GM19099 (cell line): Measurements from ENCODE around the gene RAD51B.

Experiments used
- POLR2A ChIP-seq: IDR thresholded peaks from 3 replicates; pipeline ENCODE4 v1.6.1; 2011; ENCODE audit warnings: low read depth; ENCODE audit not compliant: insufficient read length; ENCODE audit errors: extremely low read depth

Gene RAD51B

DNA sequence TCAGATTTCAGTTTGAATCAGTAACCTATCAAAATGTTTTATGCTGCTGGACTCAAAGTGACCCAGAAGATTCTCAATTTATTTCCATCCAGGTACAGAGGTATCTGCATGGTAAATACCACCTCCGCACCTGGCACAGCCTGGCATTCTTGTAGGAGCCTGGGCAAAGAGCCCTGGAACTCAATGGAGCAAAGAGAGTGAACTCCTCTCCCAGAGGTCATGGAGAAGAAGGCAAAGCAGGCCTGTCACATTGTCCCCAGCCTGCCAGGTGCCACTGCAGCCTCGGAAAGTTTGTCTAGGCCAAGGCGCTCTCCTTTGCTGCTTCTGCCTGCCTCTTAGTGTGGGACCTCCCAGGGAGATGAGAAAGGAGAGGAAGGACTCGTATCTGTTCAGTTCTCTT lies 653.5 kb downstream of the RAD51B start:
- no peak for TF ChIP-seq POLR2A

DNA sequence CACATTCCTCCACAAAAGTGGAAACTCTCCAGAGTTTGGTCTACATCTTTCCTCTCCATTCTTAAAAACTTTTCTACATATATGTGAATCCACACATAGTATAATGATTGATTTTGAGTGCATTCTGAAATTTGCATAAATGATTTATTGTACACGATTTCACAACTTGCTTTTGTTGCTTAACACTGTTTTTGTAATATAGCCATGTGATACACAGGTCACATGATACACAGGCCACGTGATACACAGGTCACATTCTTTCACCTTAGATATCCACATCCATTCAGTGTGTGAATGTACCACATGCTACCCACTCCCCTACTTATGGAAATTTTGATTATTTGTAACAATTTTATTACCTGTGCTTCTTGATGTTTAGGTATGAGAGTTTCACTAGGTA lies 654.2 kb downstream of the RAD51B start:
- no peak for TF ChIP-seq POLR2A

DNA sequence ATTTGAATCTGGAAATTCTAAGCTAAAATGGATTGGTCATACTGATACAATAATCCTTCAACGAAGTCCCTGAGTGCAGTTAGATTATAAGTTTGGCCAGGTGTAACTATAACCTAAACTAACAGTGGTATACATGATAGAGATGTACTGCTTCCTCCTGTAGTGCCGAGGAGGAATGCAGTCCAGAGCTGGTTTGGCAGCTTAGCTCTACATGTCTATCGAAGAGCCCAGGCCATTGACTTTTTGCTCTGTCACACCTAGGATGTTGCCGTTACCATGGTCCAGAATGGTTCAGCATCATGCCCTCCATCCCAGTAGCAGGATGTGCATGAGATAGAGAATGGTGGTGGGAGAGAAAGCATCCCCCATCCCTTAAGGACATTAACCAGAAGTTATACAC lies 655.2 kb downstream of the RAD51B start:
- TF ChIP-seq POLR2A, result no peak

DNA sequence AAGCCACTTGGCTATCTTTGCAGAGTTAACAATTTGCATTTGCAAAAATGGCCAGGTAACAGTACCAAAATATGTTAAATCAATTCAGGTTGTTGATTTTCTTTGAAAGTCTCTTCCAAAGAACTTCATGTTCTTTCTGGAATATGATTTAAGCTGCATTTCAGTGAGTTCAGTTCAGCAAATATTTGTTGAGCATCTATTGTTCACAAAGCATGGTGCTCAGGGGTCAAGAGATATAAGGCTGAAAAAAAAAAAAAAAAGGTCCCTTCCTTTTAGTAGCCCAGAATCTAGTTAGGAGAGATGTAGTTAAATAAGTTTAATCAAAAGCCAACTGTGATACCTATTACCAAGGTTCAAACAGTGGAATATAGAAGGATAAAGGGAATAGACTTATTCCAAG lies 656.2 kb downstream of the RAD51B start:
- no peak for TF ChIP-seq POLR2A

DNA sequence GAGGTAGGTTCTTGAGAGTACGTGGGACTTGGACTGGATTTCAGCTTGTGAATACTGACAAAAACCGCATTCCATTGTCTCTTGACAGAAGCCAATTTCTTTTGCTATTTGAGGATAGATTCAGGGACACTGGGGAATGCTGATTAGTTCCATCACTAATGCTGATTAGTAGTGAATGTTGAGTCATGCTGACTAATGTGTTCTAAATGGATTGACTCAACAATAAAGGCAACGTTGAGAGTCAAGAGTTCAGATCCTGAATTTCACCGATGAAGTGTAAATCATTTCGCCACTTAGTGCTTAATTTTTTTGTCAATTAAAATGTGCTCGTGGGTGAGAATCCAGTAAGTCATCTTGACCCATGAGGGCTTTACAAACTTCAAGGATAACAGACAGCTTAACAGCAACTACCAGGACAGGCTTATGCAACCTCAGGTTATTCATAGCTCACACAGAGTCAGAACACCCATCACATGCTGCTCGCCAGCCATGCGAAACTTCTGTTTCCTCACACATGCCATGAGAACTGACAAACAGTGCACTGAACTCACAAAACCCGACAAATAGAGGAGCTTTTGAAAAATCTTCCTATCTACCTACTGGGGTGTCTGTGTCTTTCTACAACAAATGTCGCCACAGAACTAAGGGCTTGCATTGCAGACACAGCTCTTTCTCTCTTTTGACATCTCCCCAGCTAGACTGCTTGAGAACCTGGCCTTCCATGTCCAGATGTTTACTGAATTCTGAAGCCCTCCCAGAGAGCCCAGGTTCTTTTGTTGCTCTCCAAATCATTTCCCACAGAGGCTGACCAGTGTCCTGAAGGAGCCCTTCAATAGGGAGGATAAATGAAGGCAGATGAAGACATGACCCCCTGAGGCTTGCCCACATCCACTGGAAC lies 656.9 kb downstream of the RAD51B start:
- TF ChIP-seq POLR2A, result no peak

DNA sequence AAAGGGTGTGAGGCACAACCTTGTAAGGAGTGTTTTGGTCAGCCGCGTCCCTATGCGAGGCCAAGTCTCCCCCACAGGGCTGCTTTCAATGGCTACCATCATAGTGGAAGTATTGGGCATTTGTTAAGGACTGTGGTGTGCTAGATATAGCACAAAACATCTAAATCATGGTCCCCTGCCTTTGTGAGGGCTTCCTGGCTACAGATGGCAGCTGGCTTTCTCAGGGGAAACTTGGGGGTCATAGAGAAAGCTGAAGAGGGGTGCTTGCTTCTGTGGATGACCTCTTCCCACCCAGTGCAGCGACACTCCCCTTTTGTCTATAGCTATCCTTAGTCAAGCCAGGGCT lies 657.5 kb downstream of the RAD51B start:
- no peak for TF ChIP-seq POLR2A

DNA sequence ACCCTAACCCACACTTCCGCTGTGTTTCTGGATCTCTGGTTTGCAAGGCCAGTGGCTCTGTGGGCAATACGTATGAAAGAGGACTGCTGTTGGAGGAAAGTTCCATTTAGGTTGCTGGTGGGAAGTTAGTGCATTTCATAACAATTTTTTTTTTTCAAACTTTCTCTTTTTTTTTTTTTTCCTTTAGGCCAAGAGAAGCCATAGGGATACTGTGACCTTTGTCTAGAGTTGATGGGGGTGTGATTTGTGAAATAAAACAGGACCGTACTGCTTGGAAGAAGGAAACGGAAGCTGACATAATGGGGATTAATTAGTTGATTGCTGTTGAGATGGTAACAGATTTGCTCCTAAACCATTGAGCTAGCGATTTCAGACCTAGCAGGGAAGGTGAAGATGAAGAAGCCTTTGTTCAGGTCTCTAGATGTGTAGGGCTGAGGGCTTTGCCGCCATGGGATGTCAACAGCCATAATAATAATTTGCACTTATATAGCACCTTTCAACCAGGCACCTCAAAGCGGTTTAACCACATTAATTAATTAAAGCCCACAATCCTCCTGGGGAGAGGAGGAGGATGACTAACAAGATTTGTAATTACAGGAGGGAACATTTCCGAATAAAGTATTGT lies 658.0 kb downstream of the RAD51B start:
- TF ChIP-seq POLR2A, result no peak

DNA sequence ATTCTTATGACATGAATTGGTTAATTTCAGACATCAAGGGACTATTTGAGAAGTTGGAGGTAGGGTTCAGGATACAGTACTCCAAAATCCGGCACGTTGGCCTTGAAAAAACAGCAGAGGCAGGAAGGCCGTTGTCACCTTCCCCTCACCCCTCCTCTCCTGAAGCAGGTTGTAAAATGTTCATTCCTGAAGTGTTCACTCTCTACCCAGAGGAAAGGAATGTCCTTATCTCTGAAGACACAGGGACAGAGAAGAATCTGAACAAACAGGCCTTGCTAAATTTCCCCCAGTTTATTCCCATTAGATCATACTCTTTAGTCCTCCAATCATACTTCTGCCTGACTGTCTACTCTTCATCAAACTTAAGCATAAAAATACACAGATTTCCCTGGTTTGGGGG lies 659.7 kb downstream of the RAD51B start:
- TF ChIP-seq POLR2A, result no peak

DNA sequence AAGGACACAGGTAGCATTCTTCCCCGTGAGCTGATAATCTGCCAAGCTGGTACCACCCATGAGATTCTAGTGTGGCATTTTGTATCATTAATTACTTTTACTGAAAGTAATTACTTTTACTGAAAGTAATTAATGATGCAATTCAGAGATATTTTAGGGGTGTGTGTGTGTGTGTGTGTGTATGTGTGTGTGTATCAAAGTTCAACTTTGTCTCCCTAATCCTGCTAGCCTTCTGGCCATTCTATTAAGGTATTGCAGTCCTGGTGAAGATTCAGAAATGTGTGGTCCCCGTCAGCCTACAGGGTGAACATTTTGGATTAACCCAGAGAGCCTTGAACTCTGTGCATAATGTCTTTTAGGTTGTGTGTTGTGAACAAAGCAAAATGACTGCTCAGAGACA lies 662.4 kb downstream of the RAD51B start:
- TF ChIP-seq POLR2A, result no peak

DNA sequence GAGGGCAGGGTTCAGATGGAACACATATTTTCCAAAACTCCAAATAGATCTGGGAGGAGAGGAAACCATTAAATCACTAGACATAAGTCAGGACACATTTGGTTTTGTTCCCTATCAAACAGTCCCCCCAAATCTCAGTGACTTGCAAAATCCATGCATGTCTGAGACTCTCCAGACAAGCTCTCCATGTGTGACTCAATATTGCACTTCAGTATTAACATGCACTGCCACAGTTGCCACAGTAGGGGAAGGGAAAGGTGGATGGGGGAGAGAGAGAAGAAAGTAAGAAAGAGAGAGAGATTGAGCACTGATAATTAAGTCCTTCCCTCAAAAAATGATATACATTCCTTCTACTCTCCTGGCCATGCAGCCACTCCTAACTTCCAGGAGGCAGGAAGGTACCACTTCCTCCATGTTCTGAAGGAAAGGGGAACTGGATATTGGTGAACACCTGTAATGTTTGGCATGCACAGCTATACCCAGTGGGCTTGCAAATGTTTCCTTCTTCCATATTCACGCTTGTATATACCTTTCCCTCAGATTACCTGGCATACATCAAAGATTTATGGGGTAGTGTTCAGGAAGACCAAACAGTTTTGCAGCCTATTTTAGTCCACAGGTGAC lies 663.3 kb downstream of the RAD51B start:
- no peak for TF ChIP-seq POLR2A

DNA sequence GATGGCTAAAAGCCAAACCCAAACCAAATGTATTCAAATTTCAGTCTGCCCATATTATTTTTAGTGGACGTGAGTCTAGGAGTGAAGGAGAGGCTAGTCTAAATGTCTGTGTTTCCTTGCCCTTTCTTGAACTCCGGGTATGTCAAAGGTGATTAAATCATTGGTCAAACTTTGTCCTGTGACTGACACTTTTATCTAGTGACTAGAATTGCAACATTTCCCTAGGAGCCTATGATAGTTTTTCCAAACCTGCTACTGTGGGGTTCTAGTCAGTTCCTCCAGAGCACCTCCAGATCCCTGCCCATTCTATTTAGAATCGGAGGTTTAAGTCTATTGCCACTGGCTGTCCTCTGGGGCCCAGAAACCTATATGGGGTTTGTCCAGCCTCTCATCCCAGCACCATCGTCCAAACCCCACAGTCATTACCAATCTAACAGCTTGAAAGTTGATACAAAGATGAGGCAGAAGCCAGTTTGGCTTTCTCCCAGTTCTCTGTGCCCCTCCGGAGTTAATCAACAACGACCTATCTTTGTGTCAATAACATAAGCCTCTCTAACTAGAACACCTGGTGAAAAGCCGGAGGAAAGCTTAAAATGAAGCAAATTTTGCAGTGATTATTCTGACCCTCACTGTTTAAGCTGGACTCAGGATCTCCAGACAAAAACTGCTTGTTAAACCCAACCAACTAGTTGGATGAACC lies 666.6 kb downstream of the RAD51B start:
- no peak for TF ChIP-seq POLR2A

DNA sequence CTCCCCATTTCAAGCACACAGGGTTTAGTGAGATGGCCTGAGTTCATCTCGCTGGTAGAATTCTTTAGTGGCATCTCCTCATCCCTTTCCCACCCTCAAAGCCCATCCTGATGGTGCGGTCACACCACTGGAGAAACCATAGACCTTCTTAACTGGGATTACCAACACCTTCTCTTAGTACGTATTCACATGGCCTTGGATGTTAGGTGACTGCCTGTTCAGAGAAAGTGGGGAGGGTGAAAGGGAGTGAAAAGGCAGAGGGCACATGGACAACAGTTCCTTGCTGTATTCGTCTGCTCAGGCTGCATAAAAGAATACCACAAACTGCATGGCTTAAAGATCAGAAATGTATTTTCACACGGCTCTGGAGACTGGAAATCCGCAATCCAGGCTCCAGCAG lies 667.2 kb downstream of the RAD51B start:
- no peak for TF ChIP-seq POLR2A

DNA sequence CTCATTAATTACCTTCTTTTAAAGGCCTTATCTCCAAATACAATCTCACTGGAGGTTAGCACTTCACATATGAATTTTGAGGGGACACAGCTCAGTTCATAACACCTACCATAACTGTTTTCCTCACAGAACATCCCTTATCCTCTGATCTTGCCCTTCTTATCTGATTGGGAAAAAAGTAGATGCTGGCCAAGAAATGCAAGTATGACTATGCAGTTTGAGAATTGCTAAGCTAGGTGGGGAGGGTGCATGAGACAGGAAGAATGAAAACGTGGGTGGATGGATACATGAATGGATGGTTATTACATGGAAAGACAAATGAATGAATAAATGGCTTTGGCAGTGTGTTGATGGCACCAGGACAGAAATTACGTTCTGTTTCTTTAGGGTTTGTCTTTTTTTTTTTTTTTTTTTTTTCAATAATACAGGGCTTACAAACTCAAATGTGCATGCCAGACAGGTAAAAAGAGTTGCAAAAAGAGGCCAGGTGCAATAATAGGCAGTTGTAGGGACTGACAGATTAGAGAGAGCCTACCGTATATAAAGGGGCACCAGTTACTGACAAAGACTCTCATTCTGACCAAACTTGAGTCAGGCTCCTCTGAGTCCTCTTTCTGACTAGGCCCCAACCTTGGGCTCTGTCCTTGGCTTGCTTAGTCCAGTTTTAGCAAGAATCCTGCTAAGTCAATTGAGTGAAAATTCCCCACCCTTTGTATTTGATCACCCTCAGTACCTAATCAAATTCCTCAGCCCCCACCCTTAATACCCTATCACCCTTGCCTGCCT lies 668.4 kb downstream of the RAD51B start:
- TF ChIP-seq POLR2A, result no peak

DNA sequence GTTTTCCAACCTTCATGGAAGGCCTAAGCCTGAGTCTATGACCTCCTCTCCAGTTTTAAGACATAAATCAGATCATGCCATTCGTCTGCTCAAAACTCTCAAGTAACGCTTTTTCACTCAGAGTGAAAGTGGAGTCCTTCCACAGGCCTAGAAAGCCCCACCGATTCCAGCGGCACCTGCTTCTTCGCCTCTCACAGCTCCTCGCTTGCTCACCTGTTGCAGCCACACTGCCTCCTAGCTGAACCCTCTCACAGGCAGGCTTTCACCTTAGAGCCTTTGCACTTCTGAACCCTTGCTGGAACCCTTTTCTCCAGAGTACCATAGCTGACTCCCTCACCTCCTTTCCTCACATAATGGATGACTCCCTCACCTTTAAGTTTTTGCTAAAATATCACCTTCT lies 672.2 kb downstream of the RAD51B start:
- TF ChIP-seq POLR2A, result no peak
